CD4-positive, alpha-beta T cell (primary cell): ENCODE results near the gene PANK1. TPM values are rescaled to one million over a fixed set of nuclear protein-coding genes. Genes with fewer than 3 reads are reported as not detected.

Source experiments
- ATAC-seq: fragments of 200-7000 bp; cut with Tn5 transposase; one replicate; pipeline ENCODE4 v1.10.0; 2022; ENCODE audit warnings: mild to moderate bottlenecking; ENCODE audit not compliant: poor library complexity
- CTCF ChIA-PET: fragments of 350-600 bp; sonication (Branson Sonifier 250); formaldehyde crosslinking; loops from one replicate; lab custom pipeline; 2021; ENCODE audit warnings: antibody characterized with exemption, inconsistent platforms; lab: Charles Lee
- POLR2A ChIA-PET: fragments of 350-600 bp; sonication (Branson Sonifier 250); formaldehyde crosslinking; loops from one replicate; lab custom pipeline; 2021; ENCODE audit warnings: antibody characterized with exemption, inconsistent platforms; lab: Charles Lee
- DNase-seq, 14 experiments: peaks; one replicate each; pipeline ENCODE4 v3.0.0-alpha.2; 2013 to 2020; ENCODE audit warnings: mixed read lengths in 2 of 14
- H3K27ac ChIP-seq, 2 donors: one replicate each; pipeline versions ENCODE4 v1.5.1 to v1.7.0; 2013; ENCODE audit warnings: low read length in 2 of 2, low read depth in 1 of 2, mild to moderate bottlenecking in 1 of 2
- H3K27me3 ChIP-seq, 2 experiments: 1 replicate in 1 of 2; 2 replicates in 1 of 2; pipeline versions ENCODE4 v1.6.1 to v1.7.0; 2013; ENCODE audit warnings: low read length in 2 of 2, control low read depth in 1 of 2, mild to moderate bottlenecking in 1 of 2, moderate library complexity in 1 of 2; ENCODE audit not compliant: insufficient read depth in 2 of 2, control insufficient read depth in 1 of 2
- H3K36me3 ChIP-seq: one replicate; pipeline ENCODE4 v1.6.1; 2013; ENCODE audit warnings: low read length, control low read depth; ENCODE audit not compliant: insufficient read depth
- H3K4me1 ChIP-seq: one replicate; pipeline ENCODE4 v1.6.1; 2013; ENCODE audit warnings: low read length, control low read depth; ENCODE audit not compliant: insufficient read depth
- H3K4me3 ChIP-seq: one replicate; pipeline ENCODE4 v1.5.1; 2013; ENCODE audit warnings: mild to moderate bottlenecking, low read length, moderate library complexity
- H3K9me3 ChIP-seq, 2 experiments: 1 replicate in 1 of 2; 2 replicates in 1 of 2; pipeline versions ENCODE4 v1.6.1 to v1.7.0; 2013; ENCODE audit warnings: low read length in 2 of 2, mild to moderate bottlenecking in 2 of 2, control low read depth in 1 of 2, moderate library complexity in 1 of 2; ENCODE audit not compliant: control insufficient read depth in 1 of 2, insufficient read depth in 1 of 2
- H3K27ac Mint-ChIP-seq: one replicate; pipeline ENCODE4 v1.8.0; 2020; ENCODE audit warnings: mixed read lengths
- H3K27me3 Mint-ChIP-seq: one replicate; pipeline ENCODE4 v1.8.0; 2021; ENCODE audit warnings: mixed read lengths
- H3K36me3 Mint-ChIP-seq: one replicate; pipeline ENCODE4 v1.8.0; 2021; ENCODE audit warnings: low read depth, mixed read lengths
- H3K4me1 Mint-ChIP-seq: one replicate; pipeline ENCODE4 v1.8.0; 2021; ENCODE audit warnings: low read depth, mixed read lengths
- H3K4me3 Mint-ChIP-seq: one replicate; pipeline ENCODE4 v1.8.0; 2020; ENCODE audit warnings: mild to moderate bottlenecking, mixed read lengths
- H3K9me3 Mint-ChIP-seq: one replicate; pipeline ENCODE4 v1.8.0; 2020; ENCODE audit warnings: mixed read lengths
- CTCF ChIP-seq: fragments of 200-600 bp; IDR thresholded peaks from one replicate; pipeline ENCODE4 v1.8.0; 2022; ENCODE audit warnings: antibody characterized with exemption, mild to moderate bottlenecking
- intact Hi-C, 2 experiments: fragments of 100-400 bp; cut with DNase I in 1 of 2; cut with micrococcal nuclease in 1 of 2; formaldehyde crosslinking; loops; one replicate each; pipeline versions ENCODE4 v1.15.1 to v1.9.0; 2023 to 2025; cut with DNase I, micrococcal nuclease
- microRNA-seq: library from miRNA; unstranded; fragments of <30 nt; microRNA quantifications from one replicate; pipeline ENCODE4 v1.2.0, GENCODE V29; 2021; ENCODE audit warnings: borderline microRNAs expressed, borderline replicate concordance
- total RNA-seq, 174 experiments: library from RNA in 2 of 174; stranded (reverse) in 2 of 174; gene quantifications; one replicate each; pipeline ENCODE4 v1.2.3 and lab custom pipeline; 2021 to 2026

The PANK1 gene
- total RNA-seq, 2 experiments from 2014 or later: 0.55 to 0.61 TPM

- Histone ChIP-seq H3K4me3 (no peak within 1 kb of the TSS), H3K27ac (no peak within 1 kb of the TSS), H3K36me3 (no peaks in the 10 kb centered on the region), H3K4me1 (peaks cover 8% of the 10 kb centered on the region), H3K27me3 (peaks cover 24 to 28% of the 10 kb centered on the region in 2 experiments), H3K9me3 (peaks cover 0 to 4% of the 10 kb centered on the region in 2 experiments)
- peaks cover 81% of the 10 kb centered on the region for H3K27me3 Mint-ChIP-seq
- CTCF ChIA-PET: no interaction called here
- H3K9me3 Mint-ChIP-seq: no peaks in the 10 kb centered on the region
- H3K4me1 Mint-ChIP-seq: peaks cover 9% of the 10 kb centered on the region
- H3K4me3 Mint-ChIP-seq: no peak within 1 kb of the TSS
- POLR2A ChIA-PET: no interaction called here
- no peaks in the 10 kb centered on the region for H3K36me3 Mint-ChIP-seq
- ATAC-seq: no peak
- TF ChIP-seq CTCF: no peak
- DNase-seq: peak in 1 of 14 experiments; percentile 2
- intact Hi-C loops: no loop called here
- H3K27ac Mint-ChIP-seq: no peak within 1 kb of the TSS
These were observed 109.7 kb downstream of the PANK1 start, which contains the start of gene SLC16A12 for GRCh38 chr10:89535171-89536012. Gene SLC16A12 (minus strand): TSS chr10:89535594. CDS start chr10:89462578, 73,016 bp downstream.

GRCh38 chr10:89534826-89535166 is 110.2 kb downstream of the PANK1 start:
- CTCF ChIA-PET: no interaction called here

More at GRCh38 chr10:89534826-89535166, 110.2 kb downstream of the PANK1 start:
- Histone ChIP-seq H3K36me3 (no peaks in the 10 kb centered on the region), H3K4me1 (peaks cover 8% of the 10 kb centered on the region), H3K27me3 (peaks cover 24 to 31% of the 10 kb centered on the region in 2 experiments), H3K4me3 (no peak overlapping the region), H3K27ac (no peak overlapping the region), H3K9me3 (peaks cover 0 to 4% of the 10 kb centered on the region in 2 experiments)
- no peak overlapping the region for H3K4me3 Mint-ChIP-seq
- DNase-seq (no peak), ATAC-seq (no peak)
- H3K9me3 Mint-ChIP-seq: no peaks in the 10 kb centered on the region
- intact Hi-C loops: no loop called here
- TF ChIP-seq CTCF: no peak
- POLR2A ChIA-PET: no interaction called here
- peaks cover 75% of the 10 kb centered on the region for H3K27me3 Mint-ChIP-seq
- H3K4me1 Mint-ChIP-seq: peaks cover 9% of the 10 kb centered on the region
- no peaks in the 10 kb centered on the region for H3K36me3 Mint-ChIP-seq
- no peak overlapping the region for H3K27ac Mint-ChIP-seq

Small RNA genes within 50 kb of the gene (microRNA-seq; reads per million reads assigned to microRNA genes)
- gene MIR107: 30.1 reads per million, percentile 54 among the genes with 10 or more reads in this experiment

Other genes starting within 250 kb of the PANK1 start
- 10 to 100 TPM; 25.2 to 25.9 TPM for gene IFIT5, start 230.7 kb downstream of the PANK1 start, total RNA-seq
- gene SLC16A12, start 109.6 kb downstream of the PANK1 start, total RNA-seq: not detected
- 10 to 100 TPM; 17.1 to 18.4 TPM for gene KIF20B, start 56.3 kb upstream of the PANK1 start, total RNA-seq